GM15510 (cell line): ENCODE data around the gene DESI2.

Experiments
- POLR2A ChIP-seq: IDR thresholded peaks from 3 replicates; pipeline ENCODE4 v1.6.1; 2011; ENCODE audit warnings: borderline replicate concordance; ENCODE audit not compliant: insufficient read length; ENCODE audit errors: extremely low read depth

DESI2 gene

DNA sequence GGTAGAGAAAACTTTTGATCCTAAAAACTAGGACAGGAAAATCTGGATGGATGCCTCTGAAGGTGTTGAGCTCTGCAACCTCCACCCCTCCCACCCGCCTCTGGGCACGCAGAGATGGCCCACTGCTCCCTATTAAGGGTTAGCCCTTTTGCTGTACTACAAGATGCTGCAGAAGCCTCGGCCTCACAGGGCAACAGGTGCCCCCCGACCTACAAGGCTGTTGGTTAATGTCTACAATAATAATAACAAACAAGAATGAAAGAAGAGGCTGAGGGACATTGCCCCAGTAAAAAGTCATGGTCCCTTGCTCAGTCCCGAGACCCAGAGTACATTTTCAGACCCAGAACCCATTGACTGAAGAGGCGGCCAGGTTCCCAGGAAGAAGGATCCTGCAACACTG is 7.5 kb upstream of the DESI2 start:
- TF ChIP-seq POLR2A, result no peak

DNA sequence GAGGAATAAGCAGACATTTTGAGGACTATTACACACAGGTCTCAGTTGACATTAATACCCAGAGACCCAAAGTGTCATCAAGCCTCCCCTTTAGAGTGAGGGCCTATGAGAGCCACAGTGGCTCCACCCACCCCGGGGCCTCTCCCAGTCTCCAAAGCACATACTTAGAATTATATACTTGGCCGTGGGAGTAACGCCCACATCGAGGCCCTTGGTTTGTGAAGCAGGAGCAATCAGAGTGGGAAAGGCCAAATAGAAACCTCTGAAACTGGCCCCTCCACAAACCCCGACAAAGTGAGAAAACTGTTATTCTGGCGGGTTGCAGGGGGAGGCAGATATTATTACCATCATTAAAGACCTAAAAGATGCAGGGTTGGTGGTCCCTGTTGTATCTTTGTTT is 7.0 kb upstream of the DESI2 start:
- no peak for TF ChIP-seq POLR2A

DNA sequence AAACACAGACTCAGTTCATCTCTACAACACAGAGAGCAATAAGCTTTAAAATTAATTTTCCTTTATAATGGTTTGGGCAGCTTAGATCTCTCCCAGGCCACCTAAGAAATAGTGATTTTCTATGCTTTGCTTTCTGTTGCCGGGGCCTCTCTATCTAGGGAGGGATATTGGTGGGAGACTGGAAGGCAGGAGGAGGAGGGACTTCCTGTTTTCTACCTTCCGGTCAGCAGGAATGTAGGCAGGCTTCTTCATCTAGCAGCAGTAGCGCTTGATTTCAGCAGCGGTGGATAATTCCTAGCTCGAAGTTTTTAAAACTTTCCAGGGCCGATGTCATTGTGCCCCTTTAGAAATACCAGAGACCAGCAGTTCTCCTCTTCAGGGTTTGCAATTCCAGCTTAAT is 5.1 kb upstream of the DESI2 start:
- TF ChIP-seq POLR2A, result no peak

DNA sequence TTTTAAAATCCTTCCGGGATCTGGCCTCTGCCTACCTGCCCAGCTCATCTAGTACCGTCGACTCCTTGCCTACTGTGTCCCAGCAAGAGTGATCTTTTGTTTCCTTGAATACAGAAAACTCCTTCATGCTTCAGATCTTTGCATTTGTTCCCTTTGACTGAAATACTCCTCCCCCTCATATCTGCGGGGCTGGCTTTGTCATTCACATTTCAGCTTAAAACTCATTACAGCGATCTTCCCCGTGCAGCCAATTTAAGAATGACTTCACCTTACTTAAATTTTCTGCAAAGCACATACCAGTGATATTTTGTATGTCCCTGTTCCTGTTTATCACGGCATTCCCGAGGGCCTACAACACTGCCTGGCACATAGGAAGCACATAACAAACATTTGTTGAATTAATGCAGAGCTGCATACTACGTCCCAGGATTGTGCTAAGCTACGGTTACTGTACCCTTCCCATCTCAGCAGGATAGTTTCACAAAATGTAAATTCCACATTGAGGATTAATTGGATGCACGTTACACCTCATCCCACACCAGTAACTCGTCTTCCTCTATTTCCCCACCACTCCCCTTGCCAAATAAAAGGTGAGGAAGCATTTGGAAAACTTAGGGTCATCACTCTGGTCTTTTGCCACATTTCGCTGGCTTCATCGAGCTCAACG is 837 bp upstream of the DESI2 start:
- no peak for TF ChIP-seq POLR2A

DNA sequence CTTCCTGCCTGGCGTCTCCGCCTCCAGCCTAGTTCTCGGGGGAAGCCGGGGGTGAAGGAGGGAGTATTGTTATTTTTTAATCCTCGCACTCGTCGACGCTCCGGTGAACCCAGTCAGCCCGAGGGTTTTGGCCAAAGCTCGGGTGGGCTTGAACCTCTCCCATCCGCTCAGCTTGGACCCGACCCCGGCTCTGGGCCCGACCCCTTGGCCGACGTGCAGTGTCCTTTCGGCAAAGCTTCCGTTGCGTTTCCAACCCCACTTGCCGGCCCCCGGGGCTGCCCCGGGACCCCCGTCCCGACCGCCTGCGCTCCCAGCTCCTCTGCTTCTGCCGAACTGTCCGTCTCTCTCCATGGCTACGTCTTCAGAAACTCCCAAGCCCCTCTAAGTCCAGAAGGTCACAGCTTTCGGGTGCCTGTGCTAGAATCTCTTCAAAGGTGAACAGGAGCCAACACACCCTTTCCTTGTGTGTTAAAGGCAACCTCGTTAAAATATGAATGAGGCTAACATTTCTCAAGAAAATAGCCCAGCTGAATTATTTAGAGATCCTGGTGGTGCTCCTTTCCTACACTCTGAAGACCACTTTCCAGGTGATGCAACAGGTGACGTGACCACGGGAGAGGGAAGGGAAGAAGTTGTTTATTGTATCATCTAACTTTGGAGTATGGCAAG is 647 bp downstream of the DESI2 start:
- TF ChIP-seq POLR2A, result no peak

DNA sequence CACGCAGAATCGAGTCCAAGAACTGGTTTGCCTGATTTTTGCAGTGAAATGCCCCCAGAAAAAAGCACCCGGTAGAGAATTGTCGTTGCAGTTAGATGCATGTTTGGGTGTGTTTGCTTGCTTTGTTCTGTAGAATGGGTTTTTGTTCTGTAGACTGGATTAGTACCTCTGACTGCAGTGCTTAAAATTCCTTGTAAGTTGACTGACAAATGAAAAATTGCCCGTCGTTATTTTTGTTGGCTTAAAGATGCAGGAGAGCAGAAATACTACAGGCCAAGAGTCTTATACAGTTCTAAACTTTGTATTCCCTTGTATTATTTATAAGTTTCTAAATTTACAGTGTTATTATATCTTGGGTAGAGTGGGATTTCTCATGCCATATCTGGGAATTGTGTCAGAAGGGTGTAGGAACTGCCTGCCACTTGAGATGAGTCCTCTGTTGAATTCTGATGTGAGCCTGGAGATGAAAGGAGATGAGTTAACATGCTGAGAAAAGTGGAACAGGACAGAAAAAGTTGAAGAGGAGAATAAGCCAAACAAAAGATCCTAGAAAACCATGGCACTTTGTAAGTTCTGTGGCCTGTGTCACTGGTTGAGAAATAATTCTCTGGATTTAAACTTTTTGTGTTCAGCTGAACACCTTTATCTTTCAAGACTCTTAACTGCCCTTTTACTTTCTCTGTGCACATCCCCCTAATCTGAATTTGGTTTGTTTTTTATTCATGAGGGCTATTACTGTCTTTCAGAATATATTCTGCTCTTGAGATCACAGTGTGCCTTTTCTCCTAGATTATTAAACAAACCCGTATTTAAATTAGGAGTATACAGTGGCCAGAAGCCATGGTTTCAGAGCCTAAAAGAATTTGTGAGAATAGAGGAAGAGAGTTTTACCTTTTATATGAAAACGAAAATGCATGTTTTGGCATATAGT is 1.4 kb downstream of the DESI2 start:
- no peak for TF ChIP-seq POLR2A

DNA sequence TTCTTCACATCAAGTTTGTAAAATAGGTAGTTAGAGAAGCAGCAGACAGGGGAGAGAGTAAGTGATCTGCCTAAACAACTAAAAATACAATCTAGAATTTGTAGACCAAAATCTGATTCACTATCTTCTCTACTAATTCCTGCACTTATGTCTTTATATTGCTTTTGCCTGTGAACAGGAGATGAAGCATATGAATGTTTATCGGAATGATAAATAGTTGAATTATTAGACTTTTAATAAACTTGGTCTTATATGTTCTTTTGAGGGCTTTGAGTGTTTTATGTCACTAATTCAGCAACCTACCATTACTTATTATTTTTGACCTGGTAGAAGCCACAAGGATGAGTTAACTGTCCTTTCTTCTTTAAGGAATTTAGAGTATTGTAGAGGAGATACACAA is 2.3 kb downstream of the DESI2 start:
- TF ChIP-seq POLR2A, result no peak

DNA sequence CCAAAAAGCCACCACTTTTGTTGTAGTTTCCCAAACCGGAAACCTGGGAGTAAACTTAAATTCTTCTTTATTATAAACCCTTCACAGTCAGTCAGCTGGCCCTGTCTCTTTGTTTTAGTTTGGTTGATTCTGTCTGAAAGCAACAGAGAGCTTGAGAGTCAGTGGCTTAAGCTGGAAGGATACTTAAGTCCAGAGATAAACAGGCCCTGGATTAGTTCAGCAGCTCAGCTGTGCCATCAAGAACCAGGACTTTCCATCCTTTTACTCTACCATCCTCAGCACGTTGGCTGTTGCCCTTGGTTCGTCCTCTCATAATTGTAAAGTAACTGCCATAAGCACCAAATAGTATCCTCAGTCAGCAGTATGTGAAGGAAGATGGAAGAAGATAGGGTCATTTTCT is 4.5 kb downstream of the DESI2 start:
- no peak for TF ChIP-seq POLR2A

DNA sequence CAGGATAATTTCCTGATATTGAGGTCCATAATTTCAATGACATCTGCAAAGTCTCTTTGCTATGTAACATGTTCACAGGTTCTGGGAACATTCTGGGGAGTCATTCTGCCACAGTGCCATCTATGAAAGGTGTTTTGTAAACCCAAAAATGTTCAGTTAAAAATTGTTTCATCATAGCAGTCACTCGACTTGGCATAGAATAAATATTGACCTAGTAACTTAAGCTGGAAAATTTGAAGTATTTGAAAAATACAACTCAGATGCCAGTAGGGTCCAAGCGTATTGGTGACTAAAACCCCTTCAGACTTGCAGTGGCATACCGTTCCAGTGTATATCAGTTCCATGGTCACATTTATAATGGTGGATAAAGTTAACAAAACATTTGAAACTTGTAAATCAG is 6.8 kb downstream of the DESI2 start:
- no peak for TF ChIP-seq POLR2A

DNA sequence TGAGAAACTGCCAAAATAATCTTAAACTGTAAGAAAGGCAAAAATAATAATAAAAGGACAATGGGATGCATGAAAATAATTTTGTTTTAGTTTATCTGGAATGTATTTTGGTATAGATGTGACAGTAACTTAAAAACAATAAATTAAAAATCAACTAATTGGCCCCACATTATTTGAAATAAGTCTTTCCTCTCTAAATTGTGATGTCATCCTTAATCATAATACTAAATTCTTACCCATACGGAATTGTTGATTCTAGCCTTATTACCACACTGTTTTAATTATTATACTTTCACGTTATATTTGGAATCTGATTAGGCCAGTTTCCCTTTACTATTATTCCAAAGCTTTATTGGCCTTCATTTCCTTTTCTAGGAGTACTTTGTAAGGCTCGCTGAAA is 7.7 kb downstream of the DESI2 start:
- TF ChIP-seq POLR2A, result no peak

DNA sequence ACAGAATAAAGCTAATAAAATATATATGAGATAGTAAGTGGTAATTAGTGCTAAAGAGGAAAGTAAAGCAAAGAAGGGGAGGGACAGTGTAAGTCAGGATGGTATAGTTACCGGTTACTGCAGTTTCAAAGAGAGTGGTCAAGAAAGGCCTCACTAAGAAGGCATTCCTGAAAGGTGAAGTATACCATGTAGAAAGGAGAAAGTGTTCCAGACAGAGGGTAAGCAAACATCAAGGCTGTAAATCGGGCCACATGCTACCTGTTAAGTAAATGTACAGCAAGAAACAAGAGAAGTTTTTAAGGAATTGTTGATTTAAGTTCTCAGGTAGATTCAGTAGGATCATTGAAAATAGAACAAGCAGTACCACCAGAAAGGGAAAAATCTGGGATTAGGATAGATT is 9.7 kb downstream of the DESI2 start:
- TF ChIP-seq POLR2A, result no peak

DNA sequence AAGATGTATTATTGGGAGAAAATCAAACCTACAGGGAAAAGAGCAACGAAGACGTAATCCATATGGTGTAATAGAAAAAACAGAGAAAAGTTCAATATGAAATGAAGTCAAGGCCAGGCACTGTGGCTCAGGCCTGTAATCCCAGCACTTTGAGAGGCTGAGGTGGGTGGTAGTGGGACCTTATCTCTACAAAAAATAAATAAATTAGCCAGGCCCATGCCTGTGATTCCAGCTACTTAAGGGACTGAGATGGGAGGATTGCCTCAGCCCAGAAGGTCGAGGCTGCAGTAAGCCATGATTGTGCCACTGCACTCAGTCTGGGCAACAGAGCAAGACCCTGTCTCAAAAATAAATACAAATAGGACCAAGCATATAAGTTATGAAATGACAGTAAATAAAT is 11.4 kb downstream of the DESI2 start:
- TF ChIP-seq POLR2A, result no peak

DNA sequence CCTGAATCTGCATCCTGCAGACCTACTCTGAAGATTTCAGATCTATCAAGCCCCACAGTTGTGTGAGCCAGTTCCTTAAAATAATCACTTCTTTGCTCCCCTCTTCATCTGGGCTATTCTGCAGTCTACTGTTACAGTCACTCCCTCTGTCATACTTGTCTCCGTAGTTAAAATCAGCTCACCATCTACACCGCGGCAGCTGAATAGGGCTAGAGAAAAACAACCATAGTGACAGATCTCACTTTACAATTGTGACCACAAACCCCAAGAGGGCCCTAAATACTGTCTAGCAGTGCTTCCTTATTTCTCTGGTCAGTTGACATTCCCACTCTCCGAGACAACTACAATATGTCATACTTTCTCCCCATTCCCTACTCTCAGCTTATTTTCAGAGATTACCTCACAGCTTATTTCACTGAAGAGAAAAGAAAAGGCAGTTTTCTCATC is 12.9 kb downstream of the DESI2 start:
- no peak for TF ChIP-seq POLR2A

DNA sequence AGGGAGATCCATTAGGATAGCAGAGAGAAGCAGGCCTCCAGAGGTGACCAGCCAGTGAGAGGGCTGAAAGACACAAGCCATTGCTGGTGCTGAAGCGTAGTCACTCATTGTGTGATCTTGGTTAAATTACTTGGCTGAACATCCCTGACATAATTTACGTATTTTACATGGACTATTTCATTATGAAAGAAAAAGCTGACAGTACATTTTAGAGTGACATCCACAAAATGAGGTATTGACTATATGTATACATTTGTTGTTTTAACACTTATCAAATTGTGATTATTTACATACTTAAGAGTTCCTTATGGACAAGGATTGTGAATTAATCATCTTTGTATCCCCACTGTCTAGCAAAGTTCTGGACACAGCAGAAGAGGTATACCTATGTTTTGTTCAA is 14.9 kb downstream of the DESI2 start:
- TF ChIP-seq POLR2A, result no peak

DNA sequence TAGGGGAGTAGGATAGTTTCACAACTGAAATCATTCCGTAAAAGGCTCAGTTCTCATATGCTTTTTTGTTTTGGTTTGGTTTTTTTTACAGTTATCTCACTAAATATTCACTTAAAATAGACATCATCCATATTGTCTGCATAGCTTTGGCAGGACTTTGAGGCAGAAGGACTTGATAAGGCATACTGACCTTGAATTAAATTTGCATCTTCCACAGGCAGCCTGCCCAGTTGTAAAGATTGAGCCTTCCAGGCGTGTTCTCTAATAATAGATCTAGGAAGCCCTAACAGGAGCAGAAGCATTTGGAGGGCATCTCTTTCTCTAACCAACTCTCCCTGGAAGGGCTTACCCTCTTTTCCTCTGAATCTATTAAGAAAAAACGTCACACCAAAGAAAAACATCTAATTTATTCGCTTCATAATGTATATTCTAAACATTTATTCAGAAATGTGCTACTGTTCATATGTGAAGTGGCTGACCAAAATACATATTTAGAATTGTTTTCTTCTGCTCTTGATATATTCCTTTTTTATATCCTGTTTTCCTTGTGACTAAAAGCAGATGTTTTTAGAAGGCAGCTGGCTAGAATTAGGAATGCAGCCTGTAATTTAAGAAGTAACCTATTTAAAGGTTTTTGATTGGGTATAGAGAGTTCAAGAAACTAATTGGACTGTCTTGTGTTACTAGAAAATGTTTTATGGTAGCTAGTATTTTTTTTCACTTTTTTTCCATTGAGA is 20.2 kb downstream of the DESI2 start:
- TF ChIP-seq POLR2A, result no peak
